ENCODE results near the gene PANK3. TPM values are rescaled to one million over a fixed set of nuclear protein-coding genes. Genes with fewer than 3 reads are reported as not detected.

Gene PANK3
- total and polyA plus RNA-seq, 10 of the 15 experiments (the other 5 are each of a cell fraction or from before 2014, with no cell fraction given), result 4.7 to 43.7 (median 23.9) TPM

GRCh38 chr5:168578006-168578405 lies 1.2 kb downstream of the PANK3 start:
- WGBS (ENCODE audit: insufficient coverage, insufficient replicate concordance, low lambda C conversion rate, missing lambda C conversion rate), result 2% methylated on average over 3 of the region's 3 CpGs

More at GRCh38 chr5:168578006-168578405, 1.2 kb downstream of the PANK3 start:
- Histone ChIP-seq H3K4me3 (peak overlapping the region; percentile 89), H3K9ac (ENCODE audit: control insufficient read depth, insufficient read depth, low read length) (peak overlapping the region; percentile 90), H3K79me2 (ENCODE audit: control insufficient read depth, insufficient read depth, low read length) (peaks cover 53% of the 10 kb centered on the region), H2AFZ (ENCODE audit: control insufficient read depth, low read depth, low read length) (no peak overlapping the region), H3K27ac (ENCODE audit: control insufficient read depth, insufficient read depth) (peak overlapping the region; percentile 80), H3K4me2 (ENCODE audit: control insufficient read depth, insufficient read depth) (peak overlapping the region; percentile 82), H3K36me3 (ENCODE audit: control insufficient read depth in 2 of 2, insufficient read depth in 2 of 2, low read length in 1 of 2) (no peaks in the 10 kb centered on the region; a peak in 1 of 4 replicates), H3K27me3 (replicated peaks in 1 of 2; ENCODE audit: control insufficient read depth in 2 of 2, insufficient read depth in 2 of 2, low read length in 1 of 2) (no peaks in the 10 kb centered on the region), H4K20me1 (ENCODE audit: control insufficient read depth, insufficient read depth) (no peaks in the 10 kb centered on the region), H3K4me1 (ENCODE audit: control insufficient read depth, insufficient read depth, low read length) (peaks cover 9% of the 10 kb centered on the region; the same call in 1 of the 2 replicates), H3K9me3 (replicated peaks; ENCODE audit: control insufficient read depth, insufficient read depth, low read length) (peaks cover 4% of the 10 kb centered on the region)
- ChIA-PET SMC1A (ENCODE audit: uncharacterized antibody, unreplicated experiment) (no interaction called here), POLR2A (interaction anchor here (2.2 kb wide), 1 partner anchor 91 kb away, joined by 6 read pairs; no protein-coding TSS in a partner anchor), CTCF (no interaction called here), RAD21 (ENCODE audit: unreplicated experiment) (no interaction called here)
- ATAC-seq (no peak), DNase-seq (ENCODE audit: low read depth, low spot score) (no peak), FAIRE-seq (no peak)
- BruUV-seq (replicated peaks), result no TSS peak
- intact Hi-C loops (cut with micrococcal nuclease; ENCODE audit: unreplicated experiment), result loop anchor here (2.0 to 10.0 kb wide), 3 partner anchors 91 to 1059 kb away; partner anchors contain the start of genes DOCK2, RARS1 and WWC1
- 0 out of 2 replicates have a peak, but pooled peaks have one; percentile 26 for TF ChIP-seq MXI1 (IDR thresholded peaks at IDR 0.05; ENCODE audit: low read depth, low read length)
- no peak for TF ChIP-seq SMARCA5 (IDR thresholded peaks at IDR 0.05)
- TF ChIP-seq BCLAF1 (IDR thresholded peaks at IDR 0.05), result no peak
- TF ChIP-seq SIN3A (IDR thresholded peaks at IDR 0.05; ENCODE audit: low read depth, low read length), result 0 out of 2 replicates have a peak, but pooled peaks have one; percentile 14
- in situ Hi-C loops (cut with MboI), result no loop called here
